ENCODE measurements around the gene SOS1.
A peak's percentile ranks its signal among the peaks of the same experiment; 100 is the strongest.
"Not testable (repeated sequence)": the region's sequence is repeated elsewhere in the genome, so short reads cannot be mapped to it uniquely, and the experiment has no call there.

The SOS1 gene
- 63.5 to 80.0 (median 73.9) reads per million in 4 donors for total RNA-seq

GRCh38 chr2:39120771-39121522 lies at the start of gene SOS1:
Gene SOS1 (minus strand): TSS chr2:39121051. CDS start chr2:39120422, 629 bp downstream.
- DNase-seq = peak; percentile 89 to 92 (median 91)

GRCh38 chr2:39164089-39164488 lies 43.2 kb upstream of the SOS1 start:
- DNase-seq = no peak

GRCh38 chr2:39160982-39161381 lies 40.1 kb upstream of the SOS1 start:
- DNase-seq = no peak

- DNase-seq = no peak
Measured at GRCh38 chr2:39159283-39159682, 38.4 kb upstream of the SOS1 start.

GRCh38 chr2:39158351-39158750 lies 37.5 kb upstream of the SOS1 start:
- no peak for DNase-seq

- DNase-seq = no peak
Measured at GRCh38 chr2:39156846-39157245, 36.0 kb upstream of the SOS1 start.

- DNase-seq = no peak
Measured at GRCh38 chr2:39156107-39156506, 35.3 kb upstream of the SOS1 start.

GRCh38 chr2:39155573-39155972 lies 34.7 kb upstream of the SOS1 start:
- DNase-seq = not testable (repeated sequence)

- DNase-seq = no peak
Measured at GRCh38 chr2:39154944-39155343, 34.1 kb upstream of the SOS1 start.

GRCh38 chr2:39153312-39153711 lies 32.5 kb upstream of the SOS1 start:
- DNase-seq = no peak

GRCh38 chr2:39152504-39152903 lies 31.7 kb upstream of the SOS1 start:
- no peak for DNase-seq

GRCh38 chr2:39150890-39151497 lies 30.1 kb upstream of the SOS1 start:
- no peak for DNase-seq

- DNase-seq = no peak
Measured at GRCh38 chr2:39150102-39150562, 29.3 kb upstream of the SOS1 start.

GRCh38 chr2:39146630-39147029 lies 25.8 kb upstream of the SOS1 start:
- no peak for DNase-seq

- DNase-seq = no peak
Measured at GRCh38 chr2:39145906-39146421, 25.1 kb upstream of the SOS1 start.

GRCh38 chr2:39144416-39144815 lies 23.6 kb upstream of the SOS1 start:
- no peak for DNase-seq

GRCh38 chr2:39142904-39143605 lies 22.2 kb upstream of the SOS1 start:
- DNase-seq = no peak

GRCh38 chr2:39141334-39142271 lies 20.8 kb upstream of the SOS1 start:
- DNase-seq = peak in 1 of 5 donors; percentile 87

- DNase-seq = not testable (repeated sequence)
Measured at GRCh38 chr2:39140948-39141333, 20.1 kb upstream of the SOS1 start.

- no peak for DNase-seq
Measured at GRCh38 chr2:39140322-39140847, 19.5 kb upstream of the SOS1 start.

- DNase-seq = peak in 1 of 5 donors; percentile 67
Measured at GRCh38 chr2:39139511-39140237, 18.8 kb upstream of the SOS1 start.

All from T-helper 1 cell (primary cell).